HepG2 (cell line): ENCODE data around the gene SRP68. TPM values are rescaled to one million over a fixed set of nuclear protein-coding genes. Genes with fewer than 3 reads are reported as not detected.

Source experiments
- CSRNP2 ChIP-seq: sonication (generic); formaldehyde crosslinking; conservative IDR thresholded peaks from 2 replicates; pipeline ENCODE4 v1.8.0; 2022; ENCODE audit warnings: low read depth, missing genetic modification reagents
- HNRNPL ChIP-seq: fragments of 200-400 bp; formaldehyde crosslinking; IDR thresholded peaks from 2 replicates; pipeline ENCODE4 v1.6.1; 2017; ENCODE audit warnings: mild to moderate bottlenecking, low read depth, low read length
- IRF2 ChIP-seq: IDR thresholded peaks from 2 replicates; pipeline ENCODE4 v1.6.1; 2018; ENCODE audit warnings: missing genetic modification reagents, missing compliant biosample characterization
- KDM4B ChIP-seq: sonication (generic); formaldehyde crosslinking; IDR thresholded peaks from 2 replicates; pipeline ENCODE4 v1.4.0; 2020; ENCODE audit warnings: missing genetic modification reagents
- KLF16 ChIP-seq, 2 experiments: sonication (generic) in 1 of 2; formaldehyde crosslinking in 1 of 2; IDR thresholded peaks; 2 replicates each; pipeline versions ENCODE4 v1.6.1 to v1.8.0; 2016 to 2023; ENCODE audit warnings: missing genetic modification reagents in 2 of 2, missing compliant biosample characterization in 1 of 2
- KLF6 ChIP-seq: IDR thresholded peaks from 2 replicates; pipeline ENCODE4 v1.8.0; 2016; ENCODE audit warnings: missing biosample characterization, missing genetic modification reagents
- LCORL ChIP-seq, 2 experiments: fragments of 450-650 bp in 1 of 2; sonication (generic) in 1 of 2; formaldehyde crosslinking in 1 of 2; IDR thresholded peaks; 2 replicates each; pipeline versions ENCODE4 v1.5.0 to v1.6.1; 2017 to 2020; ENCODE audit warnings: antibody characterized with exemption in 1 of 2, missing genetic modification reagents in 1 of 2
- MTF1 ChIP-seq: sonication (generic); formaldehyde crosslinking; IDR thresholded peaks from 2 replicates; pipeline ENCODE4 v1.5.0; 2020; ENCODE audit warnings: missing genetic modification reagents
- MXI1 ChIP-seq: IDR thresholded peaks from 3 replicates; pipeline ENCODE4 v1.6.1; 2012; ENCODE audit warnings: low read depth, low read length, inconsistent platforms, borderline replicate concordance
- NCOA1 ChIP-seq: sonication (generic); formaldehyde crosslinking; IDR thresholded peaks from 2 replicates; pipeline ENCODE4 v1.9.0; 2021; ENCODE audit warnings: missing genetic modification reagents
- NCOA2 ChIP-seq: sonication (generic); formaldehyde crosslinking; IDR thresholded peaks from 2 replicates; pipeline ENCODE4 v1.8.0; 2022; ENCODE audit warnings: inconsistent platforms
- PLRG1 ChIP-seq: fragments of 450-650 bp; conservative IDR thresholded peaks from 2 replicates; pipeline ENCODE4 v1.6.1; 2016
- RAD21 ChIP-seq: fragments of 450-650 bp; formaldehyde crosslinking; IDR thresholded peaks from 2 replicates; pipeline ENCODE4 v1.5.0; 2020; ENCODE audit warnings: mild to moderate bottlenecking
- TFDP1 ChIP-seq: IDR thresholded peaks from 2 replicates; pipeline ENCODE4 v1.6.1; 2016; ENCODE audit warnings: missing compliant biosample characterization, missing genetic modification reagents, borderline replicate concordance
- THAP7 ChIP-seq: sonication (generic); formaldehyde crosslinking; IDR thresholded peaks from 2 replicates; pipeline ENCODE4 v1.8.1; 2023; ENCODE audit warnings: mild to moderate bottlenecking, missing genetic modification reagents
- ZNF124 ChIP-seq: sonication (generic); formaldehyde crosslinking; IDR thresholded peaks from 2 replicates; pipeline ENCODE4 v1.4.0; 2020; ENCODE audit warnings: missing genetic modification reagents
- ZNF335 ChIP-seq: sonication (generic); formaldehyde crosslinking; IDR thresholded peaks from 2 replicates; pipeline ENCODE4 v1.4.0; 2020; ENCODE audit warnings: missing genetic modification reagents
- ZNF33B ChIP-seq: sonication (generic); formaldehyde crosslinking; IDR thresholded peaks from 2 replicates; pipeline ENCODE4 v1.5.1; 2020; ENCODE audit warnings: mild to moderate bottlenecking, missing genetic modification reagents
- ZNF343 ChIP-seq: sonication (generic); formaldehyde crosslinking; IDR thresholded peaks from 2 replicates; pipeline ENCODE4 v1.4.0; 2020; ENCODE audit warnings: mild to moderate bottlenecking, missing genetic modification reagents
- ZNF367 ChIP-seq: sonication (generic); formaldehyde crosslinking; IDR thresholded peaks from 2 replicates; pipeline ENCODE4 v1.4.0; 2020; ENCODE audit warnings: missing genetic modification reagents, borderline replicate concordance
- ZNF687 ChIP-seq: sonication (generic); formaldehyde crosslinking; IDR thresholded peaks from 2 replicates; pipeline ENCODE4 v1.5.1; 2020; ENCODE audit warnings: mild to moderate bottlenecking, missing genetic modification reagents, moderate library complexity
- ZNF792 ChIP-seq: IDR thresholded peaks from 2 replicates; pipeline ENCODE4 v1.6.1; 2016
- ZNF839 ChIP-seq: sonication (generic); formaldehyde crosslinking; IDR thresholded peaks from 2 replicates; pipeline ENCODE4 v1.4.0; 2020; ENCODE audit warnings: missing genetic modification reagents, mild to moderate bottlenecking, borderline replicate concordance
- ZSCAN29 ChIP-seq: sonication (generic); formaldehyde crosslinking; conservative IDR thresholded peaks from 2 replicates; pipeline ENCODE4 v1.4.0; 2020; ENCODE audit warnings: mild to moderate bottlenecking, missing genetic modification reagents
- polyA plus RNA-seq, 8 experiments: library from polyadenylated mRNA; depleted of rRNA in 3 of 8; stranded (reverse) in 7 of 8; unstranded in 1 of 8; fragments of >200 nt; fragmentation: Illumina TruSeq in 4 of 8; extraction: Trizol in 4 of 8; gene quantifications; 2 replicates each; pipeline versions ENCODE4 v1.2.1 to v1.2.3, GENCODE V29; 2011 to 2016; ENCODE audit warnings: low read depth in 4 of 8, missing spikeins in 1 of 8, mixed read lengths in 1 of 8; ENCODE audit not compliant: insufficient read depth in 1 of 8
- total RNA-seq, 5 experiments: library from RNA; depleted of rRNA; stranded (reverse); fragments of >200 nt; fragmentation: Illumina TruSeq; extraction: Trizol; gene quantifications; 2 replicates each; pipeline ENCODE4 v1.2.3, GENCODE V29; 2016; ENCODE audit warnings: low read depth in 1 of 5

The SRP68 gene
- total and polyA plus RNA-seq, 2 of the 13 experiments (the other 11 are each of a cell fraction or from before 2014, with no cell fraction given), result 39.8 to 74.3 TPM

GRCh38 chr17:76032073-76032779 lies 40.1 kb downstream of the SRP68 start (continued):
- peak; percentile 54; the same call in 1 of the 2 replicates for TF ChIP-seq ZNF124 (CRISPR knock-in tag)
- no peak for TF ChIP-seq MTF1 (CRISPR knock-in tag)
- no peak for TF ChIP-seq ZNF839 (CRISPR knock-in tag)
- TF ChIP-seq NCOA1 (CRISPR knock-in tag), result no peak
- peak; percentile 81; the same call in 1 of the 2 replicates for TF ChIP-seq ZNF792 (CRISPR knock-in tag)
- 0 out of 3 replicates have a peak, but pooled peaks have one; percentile 25 for TF ChIP-seq MXI1
- 0 out of 2 replicates have a peak, but pooled peaks have one; percentile 56 for TF ChIP-seq ZNF33B (CRISPR knock-in tag)
- TF ChIP-seq IRF2, result peak; percentile 42; the same call in 1 of the 2 replicates
- no peak for TF ChIP-seq KLF6 (CRISPR knock-in tag)
- TF ChIP-seq KLF16 (CRISPR knock-in tag; IDR thresholded peaks at IDR 0.05), result peak in 1 of 2 experiments; percentile 14; a peak in 1 of 4 replicates
- TF ChIP-seq CSRNP2 (CRISPR knock-in tag), result no peak
- peak; percentile 61 for TF ChIP-seq NCOA2 (CRISPR knock-in tag)
- no peak for TF ChIP-seq ZSCAN29 (CRISPR knock-in tag)
- no peak for TF ChIP-seq PLRG1
- TF ChIP-seq ZNF343 (CRISPR knock-in tag), result no peak
- TF ChIP-seq TFDP1 (CRISPR knock-in tag), result peak; percentile 69; the same call in 1 of the 2 replicates
- 0 out of 2 replicates have a peak, but pooled peaks have one; percentile 33 for TF ChIP-seq THAP7 (CRISPR knock-in tag)
- 0 out of 2 replicates have a peak, but pooled peaks have one; percentile 15 for TF ChIP-seq ZNF367 (CRISPR knock-in tag)
- TF ChIP-seq RAD21 (CRISPR knock-in tag), result no peak
- no peak for TF ChIP-seq ZNF335 (CRISPR knock-in tag)
- no peak for TF ChIP-seq KDM4B (CRISPR knock-in tag)
- TF ChIP-seq ZNF687 (CRISPR knock-in tag), result peak; percentile 95
- peak; percentile 99 for TF ChIP-seq HNRNPL
- no peak for TF ChIP-seq LCORL (IDR thresholded peaks at IDR 0.05)
- peak; percentile 62 for TF ChIP-seq LCORL (CRISPR knock-in tag; IDR thresholded peaks at IDR 0.05)
